ENCODE data around the gene PPP4C.
"Not testable (repeated sequence)": the region's sequence is repeated elsewhere in the genome, so short reads cannot be mapped to it uniquely, and the experiment has no call there.

PPP4C gene

GRCh38 chr16:30032083-30032819, 43.5 kb upstream of the PPP4C start:
- Histone ChIP-seq H3K4me3 (no peak overlapping the region), H3K27ac (no peak overlapping the region), H3K36me3 (ENCODE audit: insufficient read depth, low read length) (no peaks in the 10 kb centered on the region), H3K9ac (ENCODE audit: insufficient read length) (no peak overlapping the region), H3K9me3 (ENCODE audit: low read depth, low read length) (no peaks in the 10 kb centered on the region)
- peak; percentile 35 for DNase-seq (ENCODE audit: low read depth, low spot score)
- no peak for TF ChIP-seq FOXP2 (optimal IDR thresholded peaks at IDR 0.05; ENCODE audit: control extremely low read depth, extremely low read length, insufficient read depth)
- TF ChIP-seq POLR2AphosphoS5 (IDR thresholded peaks at IDR 0.05; ENCODE audit: borderline replicate concordance, low read depth, low read length): no peak
- TF ChIP-seq EZH2 (IDR thresholded peaks at IDR 0.05): no peak

GRCh38 chr16:30033270-30033669, 42.5 kb upstream of the PPP4C start:
- Histone ChIP-seq H3K4me3 (no peak overlapping the region), H3K9me3 (ENCODE audit: low read depth, low read length) (no peaks in the 10 kb centered on the region), H3K9ac (ENCODE audit: insufficient read length) (no peak overlapping the region), H3K27ac (no peak overlapping the region), H3K36me3 (ENCODE audit: insufficient read depth, low read length) (no peaks in the 10 kb centered on the region)
- no peak for DNase-seq (ENCODE audit: low read depth, low spot score)
- TF ChIP-seq FOXP2 (optimal IDR thresholded peaks at IDR 0.05; ENCODE audit: control extremely low read depth, extremely low read length, insufficient read depth) (no peak), POLR2AphosphoS5 (IDR thresholded peaks at IDR 0.05; ENCODE audit: borderline replicate concordance, low read depth, low read length) (no peak), EZH2 (IDR thresholded peaks at IDR 0.05) (no peak)

- TF ChIP-seq FOXP2 (optimal IDR thresholded peaks at IDR 0.05; ENCODE audit: control extremely low read depth, extremely low read length, insufficient read depth) (no peak), POLR2AphosphoS5 (IDR thresholded peaks at IDR 0.05; ENCODE audit: borderline replicate concordance, low read depth, low read length) (no peak)
- Histone ChIP-seq H3K9ac (ENCODE audit: insufficient read length) (no peak overlapping the region), H3K4me3 (no peak overlapping the region), H3K36me3 (ENCODE audit: insufficient read depth, low read length) (no peaks in the 10 kb centered on the region), H3K9me3 (ENCODE audit: low read depth, low read length) (no peaks in the 10 kb centered on the region), H3K27ac (no peak overlapping the region)
- no peak for DNase-seq (ENCODE audit: low read depth, low spot score)
These were observed 35.6 kb upstream of the PPP4C start for GRCh38 chr16:30040221-30040620.

GRCh38 chr16:30040690-30041089, 35.1 kb upstream of the PPP4C start:
- not testable (repeated sequence) for H3K36me3 ChIP-seq (ENCODE audit: insufficient read depth, low read length); H3K27ac ChIP-seq; H3K9me3 ChIP-seq (ENCODE audit: low read depth, low read length); H3K9ac ChIP-seq (ENCODE audit: insufficient read length); H3K4me3 ChIP-seq; DNase-seq (ENCODE audit: low read depth, low spot score)

GRCh38 chr16:30041841-30042240, 34.0 kb upstream of the PPP4C start:
- Histone ChIP-seq H3K36me3 (ENCODE audit: insufficient read depth, low read length) (no peaks in the 10 kb centered on the region), H3K9me3 (ENCODE audit: low read depth, low read length) (no peaks in the 10 kb centered on the region), H3K9ac (ENCODE audit: insufficient read length) (no peak overlapping the region), H3K4me3 (no peak overlapping the region), H3K27ac (no peak overlapping the region)
- no peak for DNase-seq (ENCODE audit: low read depth, low spot score)
- TF ChIP-seq FOXP2 (optimal IDR thresholded peaks at IDR 0.05; ENCODE audit: control extremely low read depth, extremely low read length, insufficient read depth): no peak
- no peak for TF ChIP-seq EZH2 (IDR thresholded peaks at IDR 0.05)
- TF ChIP-seq POLR2AphosphoS5 (IDR thresholded peaks at IDR 0.05; ENCODE audit: borderline replicate concordance, low read depth, low read length): no peak

GRCh38 chr16:30046178-30046577, 29.6 kb upstream of the PPP4C start:
- Histone ChIP-seq H3K36me3 (ENCODE audit: insufficient read depth, low read length) (no peaks in the 10 kb centered on the region), H3K9me3 (ENCODE audit: low read depth, low read length) (no peaks in the 10 kb centered on the region), H3K4me3 (no peak overlapping the region), H3K27ac (no peak overlapping the region), H3K9ac (ENCODE audit: insufficient read length) (no peak overlapping the region)
- no peak for TF ChIP-seq POLR2AphosphoS5 (IDR thresholded peaks at IDR 0.05; ENCODE audit: borderline replicate concordance, low read depth, low read length)
- TF ChIP-seq EZH2 (IDR thresholded peaks at IDR 0.05): no peak
- no peak for TF ChIP-seq FOXP2 (optimal IDR thresholded peaks at IDR 0.05; ENCODE audit: control extremely low read depth, extremely low read length, insufficient read depth)
- DNase-seq (ENCODE audit: low read depth, low spot score): no peak

GRCh38 chr16:30046588-30046987, 29.2 kb upstream of the PPP4C start:
- Histone ChIP-seq H3K9ac (ENCODE audit: insufficient read length) (no peak overlapping the region), H3K36me3 (ENCODE audit: insufficient read depth, low read length) (no peaks in the 10 kb centered on the region), H3K4me3 (no peak overlapping the region), H3K27ac (no peak overlapping the region), H3K9me3 (ENCODE audit: low read depth, low read length) (no peaks in the 10 kb centered on the region)
- DNase-seq (ENCODE audit: low read depth, low spot score): no peak
- TF ChIP-seq EZH2 (IDR thresholded peaks at IDR 0.05): no peak
- TF ChIP-seq POLR2AphosphoS5 (IDR thresholded peaks at IDR 0.05; ENCODE audit: borderline replicate concordance, low read depth, low read length): no peak
- no peak for TF ChIP-seq FOXP2 (optimal IDR thresholded peaks at IDR 0.05; ENCODE audit: control extremely low read depth, extremely low read length, insufficient read depth)

GRCh38 chr16:30049871-30050270, 25.9 kb upstream of the PPP4C start:
- H3K9ac ChIP-seq (ENCODE audit: insufficient read length): no peak overlapping the region
- H3K9me3 ChIP-seq (ENCODE audit: low read depth, low read length): no peaks in the 10 kb centered on the region
- no peaks in the 10 kb centered on the region for H3K36me3 ChIP-seq (ENCODE audit: insufficient read depth, low read length)
- no peak overlapping the region for H3K4me3 ChIP-seq
- TF ChIP-seq EZH2 (IDR thresholded peaks at IDR 0.05) (no peak), FOXP2 (optimal IDR thresholded peaks at IDR 0.05; ENCODE audit: control extremely low read depth, extremely low read length, insufficient read depth) (no peak), POLR2AphosphoS5 (IDR thresholded peaks at IDR 0.05; ENCODE audit: borderline replicate concordance, low read depth, low read length) (no peak)
- DNase-seq (ENCODE audit: low read depth, low spot score): no peak
- H3K27ac ChIP-seq: no peak overlapping the region

- H3K36me3 ChIP-seq (ENCODE audit: insufficient read depth, low read length): peaks cover 8% of the 10 kb centered on the region; the same call in 1 of the 2 replicates
- H3K4me3 ChIP-seq: no peak overlapping the region
- H3K9ac ChIP-seq (ENCODE audit: insufficient read length): no peak overlapping the region
- no peaks in the 10 kb centered on the region for H3K9me3 ChIP-seq (ENCODE audit: low read depth, low read length)
- TF ChIP-seq POLR2AphosphoS5 (IDR thresholded peaks at IDR 0.05; ENCODE audit: borderline replicate concordance, low read depth, low read length) (no peak), EZH2 (IDR thresholded peaks at IDR 0.05) (no peak), FOXP2 (optimal IDR thresholded peaks at IDR 0.05; ENCODE audit: control extremely low read depth, extremely low read length, insufficient read depth) (no peak)
- no peak for DNase-seq (ENCODE audit: low read depth, low spot score)
- peak overlapping the region; percentile 29; the same call in 1 of the 2 replicates for H3K27ac ChIP-seq
These were observed 24.3 kb upstream of the PPP4C start for GRCh38 chr16:30051518-30051917.
